ENCODE data around the gene GALNT17. TPM values are rescaled to one million over a fixed set of nuclear protein-coding genes. Genes with fewer than 3 reads are reported as not detected.

Gene GALNT17
- polyA plus RNA-seq, 2 of the 4 experiments (the other 2 are of a cell fraction): not detected

DNA sequence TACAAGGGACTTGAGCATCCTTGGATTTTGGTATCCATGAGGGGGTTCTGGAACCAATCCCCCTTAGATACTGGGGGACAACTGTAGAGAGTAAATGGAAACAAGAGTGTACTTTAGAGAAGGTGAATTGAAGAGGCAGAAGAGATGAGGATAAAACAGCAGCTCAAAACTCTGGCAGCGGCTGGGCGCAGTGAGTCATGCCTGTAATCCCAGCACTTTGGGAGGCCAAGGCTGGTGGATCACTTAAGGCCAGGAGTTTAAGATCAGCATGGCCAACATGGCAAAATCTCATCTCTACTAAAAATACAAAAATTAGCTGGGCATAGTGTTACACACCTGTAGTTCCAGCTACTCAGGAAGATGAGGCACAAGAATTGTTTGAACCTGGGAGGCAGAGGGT lies 218.7 kb downstream of the GALNT17 start (continued):
- no peak for TF ChIP-seq HOXA7 (CRISPR knock-in tag; IDR thresholded peaks at IDR 0.05)
- TF ChIP-seq TFCP2L1 (CRISPR knock-in tag; IDR thresholded peaks at IDR 0.05): no peak
- TF ChIP-seq RNF2 (IDR thresholded peaks at IDR 0.05; ENCODE audit: borderline replicate concordance, low read depth): no peak
- TF ChIP-seq HDAC2 (IDR thresholded peaks at IDR 0.05): no peak
- TF ChIP-seq, protein P1, sequence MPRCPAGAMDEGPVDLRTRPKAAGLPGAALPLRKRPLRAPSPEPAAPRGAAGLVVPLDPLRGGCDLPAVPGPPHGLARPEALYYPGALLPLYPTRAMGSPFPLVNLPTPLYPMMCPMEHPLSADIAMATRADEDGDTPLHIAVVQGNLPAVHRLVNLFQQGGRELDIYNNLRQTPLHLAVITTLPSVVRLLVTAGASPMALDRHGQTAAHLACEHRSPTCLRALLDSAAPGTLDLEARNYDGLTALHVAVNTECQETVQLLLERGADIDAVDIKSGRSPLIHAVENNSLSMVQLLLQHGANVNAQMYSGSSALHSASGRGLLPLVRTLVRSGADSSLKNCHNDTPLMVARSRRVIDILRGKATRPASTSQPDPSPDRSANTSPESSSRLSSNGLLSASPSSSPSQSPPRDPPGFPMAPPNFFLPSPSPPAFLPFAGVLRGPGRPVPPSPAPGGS (IDR thresholded peaks at IDR 0.05): no peak

DNA sequence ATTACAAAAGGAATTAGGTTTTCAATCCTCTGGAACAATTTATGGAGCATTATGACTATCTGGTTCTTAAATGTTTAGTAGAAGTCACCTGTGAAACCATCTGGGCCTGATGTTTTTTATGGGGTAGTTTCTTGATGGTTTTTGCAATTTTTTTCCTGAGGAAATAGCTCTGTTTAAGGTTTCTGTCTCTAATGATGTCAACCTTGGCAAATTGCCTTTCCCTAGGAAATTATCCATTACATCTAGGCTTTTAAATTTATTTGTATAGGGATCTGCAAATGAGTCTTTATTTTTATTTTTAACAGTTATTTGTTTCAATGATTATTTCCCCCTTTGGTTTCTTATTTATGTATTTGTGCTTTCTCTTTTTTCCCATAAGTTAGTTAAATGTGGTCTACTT lies 222.8 kb downstream of the GALNT17 start:
- POLR2A ChIA-PET: no interaction called here
- Histone ChIP-seq H3K9me3 (peaks cover 7% of the 10 kb centered on the region; the same call in 2 of the 3 replicates), H3K4me2 (no peak overlapping the region), H3K27ac (no peak overlapping the region), H3K4me3 (no peak overlapping the region), H3K4me1 (no peaks in the 10 kb centered on the region)
- FAIRE-seq: no peak
- no peak for DNase-seq (ENCODE audit: low read depth in 1 of 2, low spot score in 1 of 2)
- TF ChIP-seq RFX5 (IDR thresholded peaks at IDR 0.05) (no peak), HOXB5 (CRISPR knock-in tag; IDR thresholded peaks at IDR 0.05) (no peak), ZFP36 (IDR thresholded peaks at IDR 0.05; ENCODE audit: borderline replicate concordance, partially characterized antibody) (no peak), HEYL (CRISPR knock-in tag; IDR thresholded peaks at IDR 0.05) (no peak), RARB (CRISPR knock-in tag; IDR thresholded peaks at IDR 0.05) (no peak), EHF (CRISPR knock-in tag; IDR thresholded peaks at IDR 0.05) (no peak), HOXA7 (CRISPR knock-in tag; IDR thresholded peaks at IDR 0.05) (no peak), NPAS2 (CRISPR knock-in tag; IDR thresholded peaks at IDR 0.05; ENCODE audit: borderline replicate concordance) (no peak), KDM5A (IDR thresholded peaks at IDR 0.05) (no peak), FOSB (CRISPR knock-in tag; IDR thresholded peaks at IDR 0.05) (no peak), SREBF2 (IDR thresholded peaks at IDR 0.05) (no peak)
- TF ChIP-seq, protein P2, sequence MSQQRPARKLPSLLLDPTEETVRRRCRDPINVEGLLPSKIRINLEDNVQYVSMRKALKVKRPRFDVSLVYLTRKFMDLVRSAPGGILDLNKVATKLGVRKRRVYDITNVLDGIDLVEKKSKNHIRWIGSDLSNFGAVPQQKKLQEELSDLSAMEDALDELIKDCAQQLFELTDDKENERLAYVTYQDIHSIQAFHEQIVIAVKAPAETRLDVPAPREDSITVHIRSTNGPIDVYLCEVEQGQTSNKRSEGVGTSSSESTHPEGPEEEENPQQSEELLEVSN (IDR thresholded peaks at IDR 0.05; ENCODE audit: borderline replicate concordance, low read depth): no peak
- TF ChIP-seq, protein P3, sequence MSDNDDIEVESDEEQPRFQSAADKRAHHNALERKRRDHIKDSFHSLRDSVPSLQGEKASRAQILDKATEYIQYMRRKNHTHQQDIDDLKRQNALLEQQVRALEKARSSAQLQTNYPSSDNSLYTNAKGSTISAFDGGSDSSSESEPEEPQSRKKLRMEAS (IDR thresholded peaks at IDR 0.05): no peak
- TF ChIP-seq, protein P4, sequence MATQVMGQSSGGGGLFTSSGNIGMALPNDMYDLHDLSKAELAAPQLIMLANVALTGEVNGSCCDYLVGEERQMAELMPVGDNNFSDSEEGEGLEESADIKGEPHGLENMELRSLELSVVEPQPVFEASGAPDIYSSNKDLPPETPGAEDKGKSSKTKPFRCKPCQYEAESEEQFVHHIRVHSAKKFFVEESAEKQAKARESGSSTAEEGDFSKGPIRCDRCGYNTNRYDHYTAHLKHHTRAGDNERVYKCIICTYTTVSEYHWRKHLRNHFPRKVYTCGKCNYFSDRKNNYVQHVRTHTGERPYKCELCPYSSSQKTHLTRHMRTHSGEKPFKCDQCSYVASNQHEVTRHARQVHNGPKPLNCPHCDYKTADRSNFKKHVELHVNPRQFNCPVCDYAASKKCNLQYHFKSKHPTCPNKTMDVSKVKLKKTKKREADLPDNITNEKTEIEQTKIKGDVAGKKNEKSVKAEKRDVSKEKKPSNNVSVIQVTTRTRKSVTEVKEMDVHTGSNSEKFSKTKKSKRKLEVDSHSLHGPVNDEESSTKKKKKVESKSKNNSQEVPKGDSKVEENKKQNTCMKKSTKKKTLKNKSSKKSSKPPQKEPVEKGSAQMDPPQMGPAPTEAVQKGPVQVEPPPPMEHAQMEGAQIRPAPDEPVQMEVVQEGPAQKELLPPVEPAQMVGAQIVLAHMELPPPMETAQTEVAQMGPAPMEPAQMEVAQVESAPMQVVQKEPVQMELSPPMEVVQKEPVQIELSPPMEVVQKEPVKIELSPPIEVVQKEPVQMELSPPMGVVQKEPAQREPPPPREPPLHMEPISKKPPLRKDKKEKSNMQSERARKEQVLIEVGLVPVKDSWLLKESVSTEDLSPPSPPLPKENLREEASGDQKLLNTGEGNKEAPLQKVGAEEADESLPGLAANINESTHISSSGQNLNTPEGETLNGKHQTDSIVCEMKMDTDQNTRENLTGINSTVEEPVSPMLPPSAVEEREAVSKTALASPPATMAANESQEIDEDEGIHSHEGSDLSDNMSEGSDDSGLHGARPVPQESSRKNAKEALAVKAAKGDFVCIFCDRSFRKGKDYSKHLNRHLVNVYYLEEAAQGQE (IDR thresholded peaks at IDR 0.05): no peak
- TF ChIP-seq, protein P5, sequence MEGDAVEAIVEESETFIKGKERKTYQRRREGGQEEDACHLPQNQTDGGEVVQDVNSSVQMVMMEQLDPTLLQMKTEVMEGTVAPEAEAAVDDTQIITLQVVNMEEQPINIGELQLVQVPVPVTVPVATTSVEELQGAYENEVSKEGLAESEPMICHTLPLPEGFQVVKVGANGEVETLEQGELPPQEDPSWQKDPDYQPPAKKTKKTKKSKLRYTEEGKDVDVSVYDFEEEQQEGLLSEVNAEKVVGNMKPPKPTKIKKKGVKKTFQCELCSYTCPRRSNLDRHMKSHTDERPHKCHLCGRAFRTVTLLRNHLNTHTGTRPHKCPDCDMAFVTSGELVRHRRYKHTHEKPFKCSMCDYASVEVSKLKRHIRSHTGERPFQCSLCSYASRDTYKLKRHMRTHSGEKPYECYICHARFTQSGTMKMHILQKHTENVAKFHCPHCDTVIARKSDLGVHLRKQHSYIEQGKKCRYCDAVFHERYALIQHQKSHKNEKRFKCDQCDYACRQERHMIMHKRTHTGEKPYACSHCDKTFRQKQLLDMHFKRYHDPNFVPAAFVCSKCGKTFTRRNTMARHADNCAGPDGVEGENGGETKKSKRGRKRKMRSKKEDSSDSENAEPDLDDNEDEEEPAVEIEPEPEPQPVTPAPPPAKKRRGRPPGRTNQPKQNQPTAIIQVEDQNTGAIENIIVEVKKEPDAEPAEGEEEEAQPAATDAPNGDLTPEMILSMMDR (IDR thresholded peaks at IDR 0.05): no peak
- CTCF ChIA-PET: no interaction called here
- no peak for ATAC-seq
